K562 (cell line): Measurements from ENCODE around the gene CIAO2A. TPM values are rescaled to one million over a fixed set of nuclear protein-coding genes. Genes with fewer than 3 reads are reported as not detected.

Experiments used
- ARID2 ChIP-seq: fragments of 450-650 bp; IDR thresholded peaks from 2 replicates; pipeline ENCODE4 v1.6.1; 2017; ENCODE audit warnings: antibody characterized with exemption, mild to moderate bottlenecking
- BRD9 ChIP-seq: fragments of 450-650 bp; IDR thresholded peaks from 2 replicates; pipeline ENCODE4 v1.6.1; 2018; ENCODE audit warnings: low read depth; ENCODE audit not compliant: partially characterized antibody
- C11orf30 ChIP-seq: fragments of 450-650 bp; IDR thresholded peaks from 2 replicates; pipeline ENCODE4 v1.6.1; 2016; ENCODE audit warnings: low read depth, mild to moderate bottlenecking
- CREBBP ChIP-seq: IDR thresholded peaks from one replicate; pipeline ENCODE4 v1.6.1; 2012; ENCODE audit warnings: low read depth, mild to moderate bottlenecking, control low read depth, inconsistent platforms, low read length
- DIDO1 ChIP-seq: fragments of 450-650 bp; IDR thresholded peaks from 2 replicates; pipeline ENCODE4 v1.6.1; 2016; ENCODE audit warnings: low read depth, missing biosample characterization, missing genetic modification characterization
- EWSR1 ChIP-seq: fragments of 450-650 bp; IDR thresholded peaks from 2 replicates; pipeline ENCODE4 v1.6.1; 2018; ENCODE audit warnings: borderline replicate concordance, mild to moderate bottlenecking, low read depth, moderate library complexity; ENCODE audit not compliant: partially characterized antibody
- FOXJ3 ChIP-seq: sonication (generic); formaldehyde crosslinking; IDR thresholded peaks from 2 replicates; pipeline ENCODE4 v1.4.0; 2020; ENCODE audit warnings: mild to moderate bottlenecking, missing genetic modification reagents
- ILK ChIP-seq: fragments of 450-650 bp; IDR thresholded peaks from 2 replicates; pipeline ENCODE4 v1.6.1; 2016; ENCODE audit warnings: missing genetic modification characterization, low read depth, mild to moderate bottlenecking, missing compliant biosample characterization, moderate library complexity, borderline replicate concordance
- KLF16 ChIP-seq: IDR thresholded peaks from 2 replicates; pipeline ENCODE4 v1.6.1; 2016; ENCODE audit warnings: antibody characterized with exemption
- NKRF ChIP-seq: fragments of 450-650 bp; IDR thresholded peaks from 2 replicates; pipeline ENCODE4 v1.6.1; 2016; ENCODE audit warnings: borderline replicate concordance
- PURB ChIP-seq: sonication (generic); formaldehyde crosslinking; IDR thresholded peaks from 2 replicates; pipeline ENCODE4 v1.9.0; 2021; ENCODE audit warnings: low read depth, mild to moderate bottlenecking, missing genetic modification reagents
- TGIF2 ChIP-seq: sonication (generic); formaldehyde crosslinking; IDR thresholded peaks from 2 replicates; pipeline ENCODE4 v1.8.1; 2022; ENCODE audit warnings: mild to moderate bottlenecking, missing genetic modification reagents, moderate library complexity
- ZFPM2 ChIP-seq: fragments of 250-450 bp; sonication (Bioruptor Pico); IDR thresholded peaks from 2 replicates; pipeline ENCODE4 v1.5.1; 2022; ENCODE audit warnings: mild to moderate bottlenecking
- ZNF445 ChIP-seq: fragments of 250-450 bp; sonication (Bioruptor Pico); IDR thresholded peaks from 2 replicates; pipeline ENCODE4 v1.4.0; 2020; ENCODE audit warnings: low read depth, mild to moderate bottlenecking, moderate library complexity
- polyA plus RNA-seq, 8 experiments: library from polyadenylated mRNA; depleted of rRNA in 4 of 8; stranded (reverse) in 5 of 8; unstranded in 3 of 8; fragments of >200 nt; fragmentation: Nextera tagmentation in 2 of 8; fragmentation: Illumina TruSeq in 1 of 8; extraction: Ambion mirVana in 2 of 8; extraction: Trizol in 1 of 8; gene quantifications; 2 replicates each; pipeline versions ENCODE4 v1.2.1 to v1.2.3, GENCODE V29; 2011 to 2014; ENCODE audit warnings: inconsistent platforms in 1 of 8, missing spikeins in 1 of 8
- total RNA-seq, 7 experiments: library from RNA; depleted of rRNA in 6 of 7; stranded (reverse); fragments of >200 nt in 6 of 7; fragmentation: Illumina TruSeq in 2 of 7; extraction: Trizol in 2 of 7; gene quantifications; 2 replicates each; pipeline versions ENCODE4 v1.2.1 to v1.2.3, GENCODE V29; 2011 to 2021; ENCODE audit warnings: low replicate concordance in 1 of 7
- TF ChIP-seq, protein P1 (sequence below): fragments of 250-450 bp; sonication (Bioruptor Pico); IDR thresholded peaks from 2 replicates; pipeline ENCODE4 v1.8.0; 2022; ENCODE audit warnings: moderate library complexity, mild to moderate bottlenecking, inconsistent platforms
- TF ChIP-seq, protein P2 (sequence below): fragments of 450-650 bp; IDR thresholded peaks from 2 replicates; pipeline ENCODE4 v1.6.1; 2016; ENCODE audit warnings: missing biosample characterization, missing genetic modification characterization
- TF ChIP-seq, protein P3 (sequence below), 2 experiments: fragments of 450-650 bp; IDR thresholded peaks; 2 replicates each; pipeline ENCODE4 v1.6.1; 2018; ENCODE audit warnings: mild to moderate bottlenecking in 2 of 2, low read depth in 1 of 2; ENCODE audit not compliant: partially characterized antibody in 2 of 2
- TF ChIP-seq, protein P4 (sequence below), 2 experiments: IDR thresholded peaks; 2 replicates each; pipeline ENCODE4 v1.6.1; 2011; ENCODE audit warnings: borderline replicate concordance in 1 of 2, control low read depth in 1 of 2, low read depth in 1 of 2, low read length in 1 of 2, mild to moderate bottlenecking in 1 of 2, mixed read lengths in 1 of 2, moderate library complexity in 1 of 2; ENCODE audit not compliant: insufficient read depth in 1 of 2, insufficient read length in 1 of 2, poor library complexity in 1 of 2, severe bottlenecking in 1 of 2; ENCODE audit errors: extremely low read depth in 1 of 2

CIAO2A gene
- total and polyA plus RNA-seq, 9 of the 15 experiments (the other 6 are each of a cell fraction or from before 2014, with no cell fraction given) = 161 to 429 (median 313) TPM

DNA sequence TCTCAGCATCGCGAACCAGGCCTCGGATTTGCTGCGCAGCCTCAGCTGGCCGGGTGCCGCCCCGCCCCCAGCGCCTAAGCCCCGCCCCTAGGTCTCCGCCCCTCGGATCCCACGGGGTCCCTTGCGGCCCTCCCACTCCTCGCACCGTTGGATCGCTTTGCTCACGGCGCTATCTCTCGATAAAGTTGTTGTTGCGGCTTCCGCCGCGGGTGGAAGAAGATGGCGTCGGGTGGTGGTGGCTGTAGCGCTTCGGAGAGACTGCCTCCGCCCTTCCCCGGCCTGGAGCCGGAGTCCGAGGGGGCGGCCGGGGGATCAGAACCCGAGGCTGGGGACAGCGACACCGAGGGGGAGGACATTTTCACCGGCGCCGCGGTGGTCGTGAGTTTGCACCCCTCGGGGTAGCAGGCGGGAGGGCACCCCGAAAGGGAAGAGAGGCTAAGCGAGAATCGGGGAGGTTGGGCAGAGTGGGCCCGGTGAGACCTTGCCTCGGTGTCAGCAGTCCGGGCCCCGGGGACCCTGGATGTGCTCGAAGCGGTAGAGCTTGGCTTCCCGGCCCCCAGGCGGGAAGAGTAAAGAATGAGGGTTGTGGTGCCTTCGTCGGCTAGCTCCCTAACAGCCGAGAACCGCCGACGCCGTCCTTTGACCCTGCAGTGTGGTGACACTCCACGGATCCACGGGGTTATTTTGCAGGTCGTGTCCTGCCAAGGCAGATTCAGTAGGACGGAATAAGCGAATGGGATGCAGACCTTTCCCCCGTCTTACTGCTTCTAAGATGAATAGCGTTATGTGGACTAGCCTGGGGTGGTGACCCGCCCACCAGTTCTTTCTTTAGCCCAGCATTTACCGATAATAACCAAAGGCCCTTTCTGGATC is 2.4 kb upstream of the CIAO2A start, which contains the start of gene SNX1 (continued):
- TF ChIP-seq ARID2 = peak; percentile 61; the same call in 1 of the 2 replicates
- TF ChIP-seq C11orf30 = peak; percentile 96
- TF ChIP-seq, protein P1, sequence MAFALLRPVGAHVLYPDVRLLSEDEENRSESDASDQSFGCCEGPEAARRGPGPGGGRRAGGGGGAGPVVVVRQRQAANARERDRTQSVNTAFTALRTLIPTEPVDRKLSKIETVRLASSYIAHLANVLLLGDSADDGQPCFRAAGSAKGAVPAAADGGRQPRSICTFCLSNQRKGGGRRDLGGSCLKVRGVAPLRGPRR (CRISPR knock-in tag) = no peak
- TF ChIP-seq PURB (CRISPR knock-in tag) = no peak
- peak; percentile 93 for TF ChIP-seq NKRF
- TF ChIP-seq, protein P2, sequence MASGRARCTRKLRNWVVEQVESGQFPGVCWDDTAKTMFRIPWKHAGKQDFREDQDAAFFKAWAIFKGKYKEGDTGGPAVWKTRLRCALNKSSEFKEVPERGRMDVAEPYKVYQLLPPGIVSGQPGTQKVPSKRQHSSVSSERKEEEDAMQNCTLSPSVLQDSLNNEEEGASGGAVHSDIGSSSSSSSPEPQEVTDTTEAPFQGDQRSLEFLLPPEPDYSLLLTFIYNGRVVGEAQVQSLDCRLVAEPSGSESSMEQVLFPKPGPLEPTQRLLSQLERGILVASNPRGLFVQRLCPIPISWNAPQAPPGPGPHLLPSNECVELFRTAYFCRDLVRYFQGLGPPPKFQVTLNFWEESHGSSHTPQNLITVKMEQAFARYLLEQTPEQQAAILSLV (tag) = no peak
- TF ChIP-seq BRD9 = no peak
- no peak for TF ChIP-seq CREBBP
- TF ChIP-seq, protein P3, sequence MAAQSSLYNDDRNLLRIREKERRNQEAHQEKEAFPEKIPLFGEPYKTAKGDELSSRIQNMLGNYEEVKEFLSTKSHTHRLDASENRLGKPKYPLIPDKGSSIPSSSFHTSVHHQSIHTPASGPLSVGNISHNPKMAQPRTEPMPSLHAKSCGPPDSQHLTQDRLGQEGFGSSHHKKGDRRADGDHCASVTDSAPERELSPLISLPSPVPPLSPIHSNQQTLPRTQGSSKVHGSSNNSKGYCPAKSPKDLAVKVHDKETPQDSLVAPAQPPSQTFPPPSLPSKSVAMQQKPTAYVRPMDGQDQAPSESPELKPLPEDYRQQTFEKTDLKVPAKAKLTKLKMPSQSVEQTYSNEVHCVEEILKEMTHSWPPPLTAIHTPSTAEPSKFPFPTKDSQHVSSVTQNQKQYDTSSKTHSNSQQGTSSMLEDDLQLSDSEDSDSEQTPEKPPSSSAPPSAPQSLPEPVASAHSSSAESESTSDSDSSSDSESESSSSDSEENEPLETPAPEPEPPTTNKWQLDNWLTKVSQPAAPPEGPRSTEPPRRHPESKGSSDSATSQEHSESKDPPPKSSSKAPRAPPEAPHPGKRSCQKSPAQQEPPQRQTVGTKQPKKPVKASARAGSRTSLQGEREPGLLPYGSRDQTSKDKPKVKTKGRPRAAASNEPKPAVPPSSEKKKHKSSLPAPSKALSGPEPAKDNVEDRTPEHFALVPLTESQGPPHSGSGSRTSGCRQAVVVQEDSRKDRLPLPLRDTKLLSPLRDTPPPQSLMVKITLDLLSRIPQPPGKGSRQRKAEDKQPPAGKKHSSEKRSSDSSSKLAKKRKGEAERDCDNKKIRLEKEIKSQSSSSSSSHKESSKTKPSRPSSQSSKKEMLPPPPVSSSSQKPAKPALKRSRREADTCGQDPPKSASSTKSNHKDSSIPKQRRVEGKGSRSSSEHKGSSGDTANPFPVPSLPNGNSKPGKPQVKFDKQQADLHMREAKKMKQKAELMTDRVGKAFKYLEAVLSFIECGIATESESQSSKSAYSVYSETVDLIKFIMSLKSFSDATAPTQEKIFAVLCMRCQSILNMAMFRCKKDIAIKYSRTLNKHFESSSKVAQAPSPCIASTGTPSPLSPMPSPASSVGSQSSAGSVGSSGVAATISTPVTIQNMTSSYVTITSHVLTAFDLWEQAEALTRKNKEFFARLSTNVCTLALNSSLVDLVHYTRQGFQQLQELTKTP (IDR thresholded peaks at IDR 0.05; ENCODE audit: low read depth in 1 of 2, partially characterized antibody in 2 of 2) = peak; percentile 54 to 82
- no peak for TF ChIP-seq ZNF445 (CRISPR knock-in tag)
- peak; percentile 21; the same call in 1 of the 2 replicates for TF ChIP-seq DIDO1 (tag)
- TF ChIP-seq KLF16 = no peak
- TF ChIP-seq, protein P4, sequence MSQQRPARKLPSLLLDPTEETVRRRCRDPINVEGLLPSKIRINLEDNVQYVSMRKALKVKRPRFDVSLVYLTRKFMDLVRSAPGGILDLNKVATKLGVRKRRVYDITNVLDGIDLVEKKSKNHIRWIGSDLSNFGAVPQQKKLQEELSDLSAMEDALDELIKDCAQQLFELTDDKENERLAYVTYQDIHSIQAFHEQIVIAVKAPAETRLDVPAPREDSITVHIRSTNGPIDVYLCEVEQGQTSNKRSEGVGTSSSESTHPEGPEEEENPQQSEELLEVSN (IDR thresholded peaks at IDR 0.05; ENCODE audit: borderline replicate concordance in 1 of 2, extremely low read depth in 1 of 2, insufficient read depth in 1 of 2, insufficient read length in 1 of 2, low read depth in 1 of 2, low read length in 1 of 2, poor library complexity in 1 of 2, severe bottlenecking in 1 of 2) = peak in 1 of 2 experiments; percentile 27
- TF ChIP-seq ZFPM2 (CRISPR knock-in tag) = no peak
- TF ChIP-seq ILK (tag) = no peak
- no peak for TF ChIP-seq EWSR1
- TF ChIP-seq TGIF2 (CRISPR knock-in tag) = no peak
- no peak for TF ChIP-seq FOXJ3
